ENCODE measurements around the gene MCTP2. TPM values are rescaled to one million over a fixed set of nuclear protein-coding genes. Genes with fewer than 3 reads are reported as not detected.

MCTP2 gene
- total RNA-seq, 3 donors from 2014 or later: 41.9 to 89.3 (median 83.7) TPM

- no peak for ATAC-seq
- no peak for TF ChIP-seq CTCF (IDR thresholded peaks at IDR 0.05)
Measured at GRCh38 chr15:94379986-94380385, 148.6 kb downstream of the MCTP2 start.

GRCh38 chr15:94380798-94381197, 149.4 kb downstream of the MCTP2 start:
- H3K4me3 ChIP-seq: no peak overlapping the region
- ATAC-seq: no peak
- H3K9me3 ChIP-seq: no peaks in the 10 kb centered on the region
- no peak for DNase-seq
- H3K36me3 ChIP-seq (ENCODE audit: low read depth): no peaks in the 10 kb centered on the region
- intact Hi-C loops (cut with DNase I, micrococcal nuclease): no loop called here
- TF ChIP-seq CTCF (IDR thresholded peaks at IDR 0.05): no peak
- no peaks in the 10 kb centered on the region for H3K4me1 ChIP-seq (ENCODE audit: low read depth)

More at GRCh38 chr15:94379986-94380385, 148.6 kb downstream of the MCTP2 start:
- no peaks in the 10 kb centered on the region for H3K4me1 ChIP-seq (ENCODE audit: low read depth)
- no peaks in the 10 kb centered on the region for H3K9me3 ChIP-seq
- H3K4me3 ChIP-seq: no peak overlapping the region
- intact Hi-C loops (cut with DNase I, micrococcal nuclease): no loop called here
- DNase-seq: no peak
- H3K36me3 ChIP-seq (ENCODE audit: low read depth): no peaks in the 10 kb centered on the region

GRCh38 chr15:94381384-94381783, 150.0 kb downstream of the MCTP2 start:
- H3K4me1 ChIP-seq (ENCODE audit: low read depth): no peaks in the 10 kb centered on the region
- H3K9me3 ChIP-seq: no peaks in the 10 kb centered on the region
- no peak overlapping the region for H3K4me3 ChIP-seq
- no peaks in the 10 kb centered on the region for H3K36me3 ChIP-seq (ENCODE audit: low read depth)
- intact Hi-C loops (cut with DNase I, micrococcal nuclease): no loop called here
- no peak for TF ChIP-seq CTCF (IDR thresholded peaks at IDR 0.05)
- DNase-seq (no peak), ATAC-seq (no peak)

GRCh38 chr15:94383041-94383440, 151.7 kb downstream of the MCTP2 start:
- ATAC-seq (no peak), DNase-seq (no peak)
- no peaks in the 10 kb centered on the region for H3K36me3 ChIP-seq (ENCODE audit: low read depth)
- H3K9me3 ChIP-seq: no peaks in the 10 kb centered on the region
- H3K4me3 ChIP-seq: no peak overlapping the region
- H3K4me1 ChIP-seq (ENCODE audit: low read depth): no peaks in the 10 kb centered on the region
- TF ChIP-seq CTCF (IDR thresholded peaks at IDR 0.05): no peak
- intact Hi-C loops (cut with DNase I, micrococcal nuclease): no loop called here

- no peak for ATAC-seq
- no peak for DNase-seq
- intact Hi-C loops (cut with DNase I, micrococcal nuclease): no loop called here
- no peaks in the 10 kb centered on the region for H3K4me1 ChIP-seq (ENCODE audit: low read depth)
- H3K4me3 ChIP-seq: no peak overlapping the region
- no peaks in the 10 kb centered on the region for H3K36me3 ChIP-seq (ENCODE audit: low read depth)
- no peak for TF ChIP-seq CTCF (IDR thresholded peaks at IDR 0.05)
- H3K9me3 ChIP-seq: no peaks in the 10 kb centered on the region
Measured at GRCh38 chr15:94383706-94384105, 152.3 kb downstream of the MCTP2 start.

GRCh38 chr15:94385441-94385840, 154.1 kb downstream of the MCTP2 start:
- Histone ChIP-seq H3K4me1 (ENCODE audit: low read depth) (no peaks in the 10 kb centered on the region), H3K36me3 (ENCODE audit: low read depth) (no peaks in the 10 kb centered on the region), H3K9me3 (no peaks in the 10 kb centered on the region), H3K4me3 (no peak overlapping the region)
- no peak for TF ChIP-seq CTCF (IDR thresholded peaks at IDR 0.05)
- intact Hi-C loops (cut with DNase I, micrococcal nuclease): no loop called here
- no peak for DNase-seq
- no peak for ATAC-seq

Measured in mucosa of descending colon (tissue), 3 donors.